GM19372 (cell line): Measurements from ENCODE around the gene AMIGO3.
A peak's percentile ranks its signal among the peaks of the same experiment; 100 is the strongest.
"Not testable (repeated sequence)": the region's sequence is repeated elsewhere in the genome, so short reads cannot be mapped to it uniquely, and the experiment has no call there.

Experiments
- ATAC-seq: cut with Tn5 transposase; IDR thresholded peaks from one replicate; pipeline ENCODE4 v1.9.1; 2021; ENCODE audit warnings: mild to moderate bottlenecking, low read depth, moderate library complexity; ENCODE audit not compliant: unreplicated experiment

Gene AMIGO3

DNA sequence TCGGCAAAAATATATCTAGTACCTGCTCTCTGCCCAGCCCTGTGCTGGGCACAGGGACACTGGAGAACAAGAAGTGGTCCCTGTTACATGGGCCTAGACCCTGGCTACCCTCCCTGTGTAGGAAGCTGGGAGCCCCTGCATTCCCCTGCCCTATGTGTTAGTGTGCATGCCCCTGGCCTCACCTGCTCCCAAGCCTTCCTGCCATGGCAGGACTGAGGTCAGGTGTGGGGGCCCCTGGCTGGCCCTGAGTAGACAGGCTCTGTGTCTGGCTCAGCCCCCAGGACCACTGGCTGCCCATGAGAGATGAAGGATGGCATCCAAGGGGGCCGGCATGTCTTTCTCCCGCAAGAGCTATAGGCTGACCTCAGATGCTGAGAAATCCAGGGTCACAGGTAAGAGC lies 28.6 kb downstream of the AMIGO3 start:
- not testable (repeated sequence) for ATAC-seq

DNA sequence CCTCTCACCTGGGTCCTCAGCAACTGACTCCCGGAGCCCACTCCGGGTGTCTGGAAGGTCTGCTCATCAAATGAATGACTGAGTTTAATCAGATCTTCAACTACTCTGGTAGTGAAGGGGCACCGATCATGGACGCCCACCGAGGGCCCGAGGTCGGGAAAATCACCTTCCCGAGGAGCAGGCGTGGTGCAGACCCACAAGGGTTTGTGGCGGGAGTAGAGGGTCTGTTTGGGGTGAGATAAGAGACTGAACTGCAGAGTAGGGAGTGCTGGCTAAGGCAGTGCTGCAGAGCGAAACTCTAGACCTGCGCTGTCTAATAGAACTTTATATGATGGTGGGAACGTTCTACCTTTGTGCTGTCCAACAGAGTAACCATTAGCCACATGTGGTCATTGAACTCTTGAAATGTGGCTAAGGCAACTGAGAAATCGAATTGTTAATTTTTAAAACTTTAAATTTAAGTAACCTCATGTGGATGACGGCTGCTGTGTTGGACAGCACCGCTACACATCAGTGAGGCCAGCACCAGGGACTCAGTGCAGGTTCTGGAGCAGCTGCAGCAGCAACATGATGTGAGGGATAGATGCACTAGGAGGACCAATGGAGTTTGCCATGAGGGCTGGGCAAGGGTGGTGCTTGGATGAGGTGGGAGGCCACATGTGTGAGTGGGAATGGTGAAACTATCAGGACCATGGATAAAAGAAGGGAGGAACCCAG lies 29.4 kb downstream of the AMIGO3 start:
- peak; percentile 7 for ATAC-seq

DNA sequence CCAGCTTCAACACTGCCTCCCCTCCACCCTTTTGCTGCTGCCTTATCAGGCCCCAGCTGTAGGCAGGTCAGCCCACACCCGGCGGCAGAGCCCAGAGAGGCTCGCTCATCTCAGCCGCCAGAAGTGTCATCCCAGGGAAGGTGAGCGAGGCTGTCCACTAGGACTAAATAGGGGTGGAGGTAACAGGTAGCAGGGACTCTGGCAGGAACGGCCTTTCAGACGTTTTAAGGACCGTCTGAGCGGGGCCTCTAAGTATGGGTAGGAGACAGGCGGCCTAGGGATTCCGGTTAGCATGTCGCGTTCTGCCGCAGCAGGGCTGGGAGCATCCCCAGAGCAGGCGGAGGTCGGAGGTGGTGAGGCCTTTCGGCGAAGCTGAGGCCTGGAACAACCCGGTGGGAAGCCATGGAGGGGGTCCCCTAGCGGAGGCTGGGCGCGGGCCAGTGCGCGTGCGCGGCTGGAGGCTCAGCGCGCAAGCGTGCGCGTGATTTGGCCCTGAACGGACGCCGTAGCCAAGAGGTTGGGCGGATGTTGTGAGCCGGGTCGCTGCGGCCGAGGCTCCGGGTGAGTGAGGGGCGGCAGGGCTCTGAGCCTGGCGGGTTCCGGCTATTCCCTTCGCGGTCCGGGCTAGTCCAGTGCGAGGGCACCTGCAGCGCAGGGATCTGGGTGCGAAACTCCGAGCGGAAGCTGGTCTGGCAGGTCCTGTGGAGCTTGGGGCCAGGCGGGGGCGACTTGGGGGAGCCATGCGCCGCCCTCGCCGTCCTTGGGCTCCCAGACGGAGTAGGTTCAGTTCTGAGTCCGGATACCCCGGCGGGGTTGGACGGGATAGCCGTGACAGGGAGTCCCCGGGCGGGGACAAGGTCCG lies 30.2 kb downstream of the AMIGO3 start, which contains the start of the genes MST1 and RNF123:
TSS of gene MST1 (minus strand) at position 429 of the 862 bp plus-strand sequence. CDS start 783 bp downstream, outside the sequence.
TSS of gene RNF123 (plus strand) at position 512 of the 862 bp plus-strand sequence. CDS start 1,609 bp downstream, outside the sequence.
- peak; percentile 72 for ATAC-seq

DNA sequence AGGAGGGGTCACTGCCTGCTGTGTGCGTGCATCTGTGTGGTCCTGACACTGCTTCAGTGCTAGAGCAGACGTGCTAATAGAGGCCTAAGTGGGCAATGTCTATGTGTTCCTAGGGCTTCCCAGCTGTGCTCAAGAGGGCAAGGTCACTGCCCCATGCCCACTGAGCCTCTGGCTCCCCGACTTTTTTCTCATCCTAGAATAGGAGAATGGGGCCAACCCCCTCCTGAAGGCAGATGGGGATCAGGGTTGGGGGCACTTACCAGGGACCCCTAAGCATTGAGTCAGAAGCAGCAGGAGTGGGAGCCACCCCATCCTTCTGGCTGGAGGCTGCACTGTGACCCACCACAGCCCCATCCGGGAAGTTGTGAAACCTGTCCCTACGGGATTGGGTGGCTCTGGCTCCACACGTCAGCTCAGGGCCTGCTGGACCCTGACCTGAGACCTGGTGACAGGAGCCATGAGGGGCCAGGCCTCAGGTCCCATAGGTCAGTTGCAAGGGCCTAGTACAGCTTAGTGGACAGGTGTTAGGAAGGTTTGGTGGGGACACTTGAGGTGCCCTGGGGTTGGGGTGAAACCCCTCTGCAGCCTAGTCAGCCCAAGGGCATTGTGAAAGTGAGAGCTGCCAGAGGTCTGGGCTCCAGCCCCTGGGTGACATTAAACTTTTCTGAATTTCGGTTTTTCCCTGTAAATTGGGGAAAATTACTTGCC lies 31.0 kb downstream of the AMIGO3 start:
- ATAC-seq = not testable (repeated sequence)

DNA sequence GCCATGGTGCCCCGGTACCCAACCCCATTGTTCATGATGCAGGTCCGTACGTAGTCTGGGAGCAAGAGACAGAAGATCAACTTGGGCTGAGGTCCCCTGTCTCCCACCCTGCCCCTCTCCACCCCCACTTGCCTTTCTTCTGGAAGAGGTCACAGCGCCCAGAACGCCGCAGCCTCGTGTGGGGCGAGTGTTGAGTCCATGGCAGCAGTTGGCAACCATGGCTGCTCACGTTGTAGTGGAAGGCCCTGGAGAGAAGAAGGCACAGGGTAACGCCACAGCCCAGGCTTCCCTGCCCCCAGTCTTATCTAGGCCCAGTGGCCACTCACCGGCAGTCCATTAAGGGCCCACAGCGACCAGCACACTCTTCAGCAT lies 32.1 kb downstream of the AMIGO3 start:
- ATAC-seq = not testable (repeated sequence)

DNA sequence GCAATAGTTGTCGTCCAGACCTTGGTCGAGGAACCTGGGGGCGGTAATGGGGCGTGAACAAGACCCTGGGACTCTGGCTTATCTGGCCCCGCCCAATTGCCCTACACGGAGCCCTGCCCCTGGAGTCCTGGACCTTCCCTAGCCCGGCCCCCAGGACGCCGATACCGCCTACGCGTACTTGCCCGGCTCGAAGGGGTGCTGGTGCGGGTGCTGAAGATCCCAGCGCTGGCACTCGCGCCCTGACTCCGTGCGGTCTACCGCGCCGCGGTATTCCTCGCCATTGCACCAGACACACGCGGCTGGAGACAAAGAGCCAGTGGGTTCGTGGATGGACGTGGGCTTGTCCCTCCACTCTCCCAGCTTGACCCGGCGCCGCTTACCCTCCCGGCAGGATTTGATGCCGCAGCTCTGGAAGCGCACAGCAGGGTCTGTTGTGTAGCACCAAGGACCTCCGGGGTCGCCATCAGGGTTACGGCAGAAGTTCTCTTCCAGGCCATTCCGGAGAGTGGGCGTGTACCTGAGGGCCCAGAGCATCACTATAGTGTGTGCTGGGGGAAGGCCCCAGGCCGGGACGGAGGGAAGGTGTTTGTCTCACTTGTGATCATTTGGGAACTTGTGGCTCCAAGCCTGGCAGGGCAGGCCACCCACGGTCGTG lies 32.6 kb downstream of the AMIGO3 start:
- not testable (repeated sequence) for ATAC-seq

DNA sequence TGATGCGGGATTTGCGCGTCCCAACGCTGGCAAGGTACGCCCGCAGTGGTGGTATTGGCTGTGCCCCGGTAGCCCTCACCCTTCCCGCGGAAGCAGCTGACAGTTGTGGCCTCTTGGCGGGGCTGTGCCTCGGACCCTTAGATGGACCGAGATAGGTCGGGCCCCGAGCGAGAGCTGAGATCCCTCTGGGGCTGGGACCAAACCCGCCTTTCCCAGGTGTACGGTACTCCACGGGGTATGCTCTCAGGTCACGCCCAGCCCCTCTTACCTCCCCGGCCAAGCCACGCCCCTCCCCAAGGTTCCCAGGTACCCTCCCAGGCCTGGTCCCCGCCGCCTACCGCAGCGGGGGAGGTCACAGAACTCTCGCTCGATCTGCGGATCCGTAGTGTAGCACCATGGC lies 33.1 kb downstream of the AMIGO3 start:
- not testable (repeated sequence) for ATAC-seq

DNA sequence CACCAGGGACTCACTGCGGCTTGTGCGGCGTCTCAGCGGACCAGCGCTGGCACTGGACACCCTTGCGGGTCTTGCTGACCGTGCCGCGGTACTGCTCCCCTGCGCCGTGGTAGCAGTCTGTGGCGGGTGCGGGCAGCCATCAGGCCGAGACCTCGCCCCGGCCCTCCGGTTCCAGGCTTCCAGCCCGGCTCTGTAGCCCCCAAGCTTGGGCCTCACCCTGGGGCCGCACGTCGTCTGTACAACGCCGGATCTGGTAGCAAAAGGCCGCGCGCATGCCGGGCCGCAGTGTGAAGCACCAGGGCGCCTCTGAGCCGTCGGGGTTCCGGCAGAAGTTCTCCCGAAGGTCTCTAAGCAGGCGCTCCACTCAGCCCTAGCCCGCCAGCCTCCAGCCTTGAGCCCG lies 33.6 kb downstream of the AMIGO3 start:
- not testable (repeated sequence) for ATAC-seq

DNA sequence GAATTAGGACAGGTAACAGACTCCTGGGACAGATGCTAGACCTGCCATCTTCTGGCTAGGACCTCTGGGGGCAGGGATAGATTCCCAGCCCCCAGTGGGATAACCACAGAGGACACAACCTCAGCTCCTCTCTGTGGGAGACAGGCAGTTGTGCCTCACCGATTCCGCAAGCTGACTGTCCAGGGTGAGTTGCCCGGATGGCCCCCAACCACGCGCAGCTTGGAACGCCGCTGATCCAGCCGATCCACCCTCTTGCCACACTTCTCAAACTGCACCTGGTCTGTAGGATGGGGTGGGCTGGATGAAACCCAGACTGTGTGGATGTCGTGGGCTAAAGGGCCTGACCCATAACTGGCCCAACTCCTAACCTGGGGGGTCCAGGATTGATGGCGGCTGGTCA lies 34.4 kb downstream of the AMIGO3 start:
- ATAC-seq = not testable (repeated sequence)

DNA sequence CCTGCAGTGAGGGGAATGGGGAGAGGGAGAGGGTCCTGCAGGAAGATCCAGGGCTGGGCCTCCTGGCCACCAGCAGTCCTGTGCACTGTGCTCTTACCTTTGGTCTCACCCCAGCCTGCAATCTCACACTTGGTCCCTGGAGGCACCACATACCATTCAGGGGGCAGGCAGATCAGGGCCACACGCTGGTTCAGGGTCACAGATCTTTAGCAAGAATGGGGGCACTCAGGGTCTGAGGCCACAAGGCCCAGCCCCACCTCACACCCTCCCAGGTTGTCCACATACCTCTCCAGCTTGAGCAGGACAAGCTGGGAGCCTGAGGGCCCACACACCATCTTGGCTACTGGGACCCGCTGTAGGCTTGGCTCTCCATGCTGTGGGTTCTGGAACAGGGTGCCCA lies 35.0 kb downstream of the AMIGO3 start:
- ATAC-seq = not testable (repeated sequence)

DNA sequence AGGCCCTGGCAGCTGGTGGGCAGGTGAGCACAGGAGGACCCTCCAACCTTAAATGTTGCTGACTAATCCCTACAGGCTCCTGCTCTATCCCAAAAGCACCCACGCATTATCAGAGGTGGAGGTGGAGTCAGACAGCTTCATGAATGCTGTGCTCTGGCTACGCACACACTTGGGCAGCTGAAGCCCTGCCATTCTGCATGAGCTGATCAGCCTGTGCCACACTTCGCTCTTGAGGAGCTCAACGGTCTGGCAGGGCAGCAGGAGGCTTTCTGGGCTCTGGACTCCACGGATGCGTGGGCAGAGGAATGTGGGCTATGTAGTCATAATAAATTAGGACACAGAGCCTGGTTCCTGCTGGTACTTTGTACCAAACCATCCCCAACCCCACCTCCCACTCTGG lies 36.3 kb downstream of the AMIGO3 start:
- ATAC-seq = no peak

DNA sequence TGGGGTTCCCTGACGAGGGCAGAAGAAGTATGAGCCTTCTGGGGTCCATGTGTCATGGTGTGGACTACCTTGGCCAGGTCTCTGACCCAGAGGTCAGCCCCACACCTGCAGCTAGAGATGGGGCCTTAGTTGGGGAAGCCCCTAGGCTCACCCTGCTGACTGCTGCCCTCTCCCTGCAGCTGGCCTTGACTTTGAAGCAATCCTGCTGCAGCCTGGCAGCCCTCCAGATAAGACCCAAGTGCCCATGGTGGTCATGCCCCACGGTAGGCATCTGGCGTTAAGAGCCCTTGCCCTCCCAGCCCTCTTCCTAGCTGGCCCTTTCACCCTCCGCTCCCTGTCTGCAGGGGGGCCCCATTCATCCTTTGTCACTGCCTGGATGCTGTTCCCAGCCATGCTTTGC lies 37.9 kb downstream of the AMIGO3 start:
- ATAC-seq = no peak

DNA sequence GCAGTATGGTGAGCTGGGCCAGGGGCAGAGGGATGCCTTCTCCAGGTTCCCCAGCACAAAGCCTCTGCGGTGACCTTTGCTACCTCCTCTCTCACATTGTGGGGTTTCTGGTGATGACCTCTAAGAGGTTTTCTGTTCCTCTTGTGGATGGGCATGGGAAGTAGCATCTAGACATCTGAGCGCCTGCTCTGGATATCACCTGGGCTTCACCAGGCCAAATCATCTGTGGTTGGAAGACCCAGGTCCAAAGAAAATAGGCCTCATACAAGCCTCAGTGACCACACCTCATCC lies 38.3 kb downstream of the AMIGO3 start:
- no peak for ATAC-seq

DNA sequence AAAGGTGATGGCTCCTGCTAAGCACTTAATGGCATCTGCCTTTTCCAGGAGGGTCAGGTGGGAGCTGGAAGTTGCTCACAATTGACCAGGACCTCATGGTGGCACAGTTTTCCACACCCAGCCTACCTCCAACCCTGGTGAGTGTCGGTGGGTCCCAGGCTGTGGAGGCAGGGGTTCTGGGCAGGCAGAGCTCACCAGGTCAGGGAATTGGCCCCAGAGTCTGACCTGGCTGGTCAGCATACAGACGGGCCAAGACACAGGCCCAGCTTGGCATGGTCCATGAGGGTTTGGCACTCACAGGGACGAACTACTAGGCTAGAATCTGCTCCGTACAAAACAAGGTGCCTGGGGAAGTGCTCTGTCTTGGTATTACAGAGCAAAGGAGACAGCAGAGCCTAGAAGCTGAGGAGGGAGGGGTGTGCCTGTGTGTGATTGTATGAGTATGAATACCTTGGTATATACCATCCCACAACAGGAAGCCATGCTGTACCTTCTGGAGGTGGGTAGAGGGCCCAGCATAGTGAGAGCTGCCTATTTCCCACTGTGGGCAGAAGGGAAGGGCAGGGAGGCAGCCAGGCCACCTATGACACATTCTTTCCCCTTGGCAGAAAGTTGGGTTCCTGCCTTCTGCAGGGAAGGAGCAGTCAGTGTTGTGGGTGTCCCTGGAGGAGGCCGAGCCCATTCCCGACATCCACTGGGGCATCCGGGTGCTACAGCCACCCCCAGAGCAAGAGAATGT lies 38.8 kb downstream of the AMIGO3 start:
- ATAC-seq = no peak

DNA sequence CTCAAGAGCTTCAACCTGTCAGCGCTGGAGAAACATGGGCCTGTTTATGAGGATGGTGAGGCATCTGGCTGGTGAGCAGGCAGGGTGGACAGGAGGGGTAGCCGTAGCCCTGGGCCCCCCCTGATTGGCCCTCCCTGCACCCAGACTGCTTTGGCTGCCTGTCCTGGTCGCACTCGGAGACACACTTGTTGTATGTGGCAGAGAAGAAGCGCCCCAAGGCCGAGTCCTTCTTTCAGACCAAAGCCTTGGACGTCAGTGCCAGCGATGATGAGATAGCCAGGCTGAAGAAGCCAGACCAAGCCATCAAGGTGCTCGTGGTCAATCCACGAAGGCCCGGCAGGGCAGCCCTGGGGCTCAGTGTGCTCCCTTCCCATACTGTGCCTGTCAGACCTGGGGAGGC lies 43.6 kb downstream of the AMIGO3 start:
- ATAC-seq = no peak

DNA sequence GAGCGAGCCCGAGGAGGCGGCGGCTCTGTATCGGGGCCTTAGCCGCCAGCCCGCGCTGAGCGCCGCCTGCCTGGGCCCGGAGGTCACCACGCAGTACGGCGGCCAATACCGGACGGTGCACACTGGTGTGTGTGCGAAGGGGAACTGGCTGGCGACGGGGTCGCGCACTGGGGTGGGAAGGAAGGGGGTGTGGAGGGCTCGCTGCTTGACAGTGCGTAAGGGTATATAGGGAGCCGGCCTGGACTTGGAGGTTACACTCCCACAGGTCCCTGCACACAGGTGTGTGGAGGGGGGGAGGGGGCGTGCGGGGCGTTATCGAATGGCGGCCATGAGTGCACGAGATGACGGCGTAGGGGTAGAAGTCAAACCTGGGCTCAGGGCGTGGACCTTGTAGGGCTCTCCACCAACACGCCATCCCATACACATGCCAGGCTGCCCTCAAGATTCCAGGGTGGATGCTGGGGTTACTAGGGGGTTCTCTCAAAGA lies 44.9 kb downstream of the AMIGO3 start:
- ATAC-seq = peak; percentile 21

DNA sequence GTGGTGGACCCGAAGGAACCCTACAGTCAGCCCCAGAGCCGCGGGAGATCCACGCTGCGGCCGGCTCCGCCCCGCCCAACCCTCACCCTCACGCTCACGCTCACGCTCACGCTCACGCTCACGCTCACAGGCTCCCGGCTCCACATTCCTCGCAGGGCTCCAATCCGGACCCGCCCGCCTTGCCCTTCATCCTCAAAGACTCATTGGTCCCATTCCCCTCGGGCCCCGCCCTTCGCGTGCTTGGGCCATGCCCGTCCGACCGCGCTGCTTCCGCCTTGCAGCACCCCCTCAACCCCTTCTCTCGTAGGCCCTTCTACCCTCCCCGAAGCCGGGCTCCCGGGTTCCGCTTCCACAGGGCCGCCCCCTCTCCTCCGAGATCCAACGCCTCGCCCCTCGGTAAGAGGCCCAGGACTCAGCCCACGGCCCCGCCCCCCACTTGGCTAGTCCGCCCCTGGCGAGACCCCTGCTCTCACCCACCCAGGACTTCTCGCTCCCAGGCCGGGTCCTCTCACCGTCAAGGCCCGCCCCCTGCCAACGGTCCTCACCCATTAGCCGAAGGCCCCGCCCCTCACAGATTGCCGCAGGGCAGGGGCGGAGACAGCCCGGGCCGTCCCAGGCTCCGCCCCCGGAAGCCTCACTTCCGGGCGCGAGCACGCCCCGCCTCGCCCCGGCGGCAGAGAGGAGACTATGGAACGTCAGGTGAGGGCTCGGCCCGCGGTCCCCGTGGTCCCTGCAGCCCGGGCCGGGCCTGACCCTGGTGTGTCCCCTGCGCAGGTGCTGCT lies 45.6 kb downstream of the AMIGO3 start, which contains the start of gene APEH:
TSS of gene APEH (plus strand) at position 637 of the 782 bp plus-strand sequence. CDS start at position 688, 51 bp downstream.
- ATAC-seq = peak; percentile 74

DNA sequence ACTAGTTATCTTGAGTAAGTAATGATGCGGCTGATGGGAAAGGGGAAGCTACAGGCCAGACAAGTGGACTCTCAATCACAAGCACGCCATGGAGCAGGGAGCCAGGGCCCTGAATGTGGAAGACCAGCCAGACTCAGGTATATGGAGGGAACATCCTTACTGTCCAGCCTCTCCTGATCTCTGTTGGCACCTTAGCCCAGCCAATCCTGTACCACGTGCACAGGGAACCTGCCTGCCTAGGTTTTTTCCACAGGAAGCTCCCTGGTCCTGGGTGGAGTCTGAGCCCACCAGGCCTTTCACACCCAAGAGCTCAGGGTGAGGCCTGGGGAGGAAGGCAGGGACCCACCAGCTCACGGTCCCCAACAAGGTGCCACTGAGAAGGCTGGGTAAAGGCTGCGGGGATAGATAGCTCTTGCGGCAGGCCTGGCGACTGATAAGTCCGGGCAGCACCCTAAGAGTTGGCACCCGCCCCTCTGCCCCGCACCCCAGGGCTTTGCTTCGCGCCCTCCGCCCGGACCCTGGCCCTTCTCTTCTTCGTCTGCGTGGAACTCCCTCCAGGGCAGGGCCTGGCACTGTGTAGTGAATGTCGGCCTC lies 46.3 kb downstream of the AMIGO3 start:
- ATAC-seq = no peak
